Thoracic aorta (tissue), 2 donors: Measurements from ENCODE around the gene IFI27. TPM values are rescaled to one million over a fixed set of nuclear protein-coding genes. Genes with fewer than 3 reads are reported as not detected.
"Not testable (repeated sequence)": the region's sequence is repeated elsewhere in the genome, so short reads cannot be mapped to it uniquely, and the experiment has no call there.

Experiments used
- ATAC-seq: fragments of 150-250 bp; one replicate; pipeline ENCODE4 v1.8.0; 2017; ENCODE audit warnings: low read depth; ENCODE audit not compliant: insufficient number of reproducible peaks, low FRiP score
- DNase-seq: peaks from one replicate; pipeline ENCODE4 v3.0.0-alpha.2; 2020; ENCODE audit warnings: low spot score
- H3K27ac ChIP-seq, 2 donors: fragments of 200-600 bp; sonication (generic); 1 replicate in 1 of 2; 2 replicates in 1 of 2; pipeline ENCODE4 v1.5.1; 2016; ENCODE audit warnings: mild to moderate bottlenecking in 2 of 2, moderate library complexity in 2 of 2
- H3K27me3 ChIP-seq: fragments of 200-600 bp; sonication (generic); replicated peaks from 2 replicates; pipeline ENCODE4 v1.6.0; 2016; ENCODE audit warnings: mild to moderate bottlenecking; ENCODE audit not compliant: insufficient read depth
- H3K36me3 ChIP-seq: fragments of 200-600 bp; sonication (generic); one replicate; pipeline ENCODE4 v1.5.1; 2016
- H3K4me1 ChIP-seq, 2 donors: fragments of 200-600 bp; sonication (generic); 1 replicate in 1 of 2; 2 replicates in 1 of 2; pipeline versions ENCODE4 v1.5.1 to v1.6.0; 2016; ENCODE audit warnings: low read depth in 2 of 2, mild to moderate bottlenecking in 1 of 2; ENCODE audit not compliant: control insufficient read depth in 1 of 2
- H3K4me3 ChIP-seq: fragments of 200-600 bp; sonication (generic); 2 replicates; pipeline ENCODE4 v1.5.1; 2016; ENCODE audit warnings: mild to moderate bottlenecking
- H3K9me3 ChIP-seq: fragments of 200-600 bp; sonication (generic); 2 replicates; pipeline ENCODE4 v1.5.1; 2016
- total RNA-seq, 2 donors: library from RNA; depleted of rRNA; stranded (reverse); fragments of >200 nt; gene quantifications; one replicate each; pipeline versions ENCODE4 v1.1.0 to v1.2.3, GENCODE V29; 2016
- TF ChIP-seq, protein P1 (sequence below): fragments of 200-600 bp; sonication (generic); IDR thresholded peaks from one replicate; pipeline ENCODE4 v1.5.1; 2019; ENCODE audit warnings: antibody characterized with exemption

The IFI27 gene
- 10 to 100 TPM; 79.8 to 96.3 TPM for total RNA-seq

DNA sequence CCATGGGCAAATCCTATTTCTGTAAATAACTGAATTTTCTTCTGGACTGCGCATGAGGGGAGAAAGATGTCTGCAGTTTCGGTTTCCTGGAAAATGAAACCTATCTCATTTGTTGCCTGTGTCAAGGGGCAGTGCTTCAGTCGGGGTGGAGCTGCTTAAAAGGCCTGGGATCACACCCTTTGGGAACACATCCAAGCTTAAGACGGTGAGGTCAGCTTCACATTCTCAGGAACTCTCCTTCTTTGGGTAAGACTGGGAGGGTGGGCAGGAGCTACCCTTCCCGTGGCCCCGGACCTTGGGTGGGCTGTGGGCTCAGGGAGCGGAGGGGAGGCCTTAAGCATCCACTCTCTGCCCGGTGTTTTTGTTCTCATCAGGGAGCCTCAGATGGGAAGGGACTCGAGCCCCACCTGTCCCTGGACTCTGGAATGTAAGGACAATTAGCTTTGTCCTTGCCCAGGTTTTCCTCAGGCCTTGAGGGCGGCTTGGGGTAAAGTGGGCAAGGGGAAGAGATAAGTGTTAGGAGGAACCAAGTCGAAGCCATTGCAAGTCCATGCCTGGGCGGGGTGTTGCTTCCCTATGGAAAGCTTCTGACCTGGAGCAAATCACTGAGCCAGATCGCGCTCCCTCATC is at the start of gene IFI27:
Gene IFI27 (plus strand): TSS at position 185 of the 630 bp plus-strand sequence.
- Histone ChIP-seq H3K4me3 (peak within 1 kb of the TSS; percentile 46), H3K27ac (no peak within 1 kb of the TSS), H3K27me3 (no peaks in the 10 kb centered on the region), H3K36me3 (no peaks in the 10 kb centered on the region), H3K4me1 (peaks cover 0 to 7% of the 10 kb centered on the region in 2 donors), H3K9me3 (no peaks in the 10 kb centered on the region)
- no peak for DNase-seq
- ATAC-seq: no peak
- TF ChIP-seq, protein P1, sequence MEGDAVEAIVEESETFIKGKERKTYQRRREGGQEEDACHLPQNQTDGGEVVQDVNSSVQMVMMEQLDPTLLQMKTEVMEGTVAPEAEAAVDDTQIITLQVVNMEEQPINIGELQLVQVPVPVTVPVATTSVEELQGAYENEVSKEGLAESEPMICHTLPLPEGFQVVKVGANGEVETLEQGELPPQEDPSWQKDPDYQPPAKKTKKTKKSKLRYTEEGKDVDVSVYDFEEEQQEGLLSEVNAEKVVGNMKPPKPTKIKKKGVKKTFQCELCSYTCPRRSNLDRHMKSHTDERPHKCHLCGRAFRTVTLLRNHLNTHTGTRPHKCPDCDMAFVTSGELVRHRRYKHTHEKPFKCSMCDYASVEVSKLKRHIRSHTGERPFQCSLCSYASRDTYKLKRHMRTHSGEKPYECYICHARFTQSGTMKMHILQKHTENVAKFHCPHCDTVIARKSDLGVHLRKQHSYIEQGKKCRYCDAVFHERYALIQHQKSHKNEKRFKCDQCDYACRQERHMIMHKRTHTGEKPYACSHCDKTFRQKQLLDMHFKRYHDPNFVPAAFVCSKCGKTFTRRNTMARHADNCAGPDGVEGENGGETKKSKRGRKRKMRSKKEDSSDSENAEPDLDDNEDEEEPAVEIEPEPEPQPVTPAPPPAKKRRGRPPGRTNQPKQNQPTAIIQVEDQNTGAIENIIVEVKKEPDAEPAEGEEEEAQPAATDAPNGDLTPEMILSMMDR: no peak

DNA sequence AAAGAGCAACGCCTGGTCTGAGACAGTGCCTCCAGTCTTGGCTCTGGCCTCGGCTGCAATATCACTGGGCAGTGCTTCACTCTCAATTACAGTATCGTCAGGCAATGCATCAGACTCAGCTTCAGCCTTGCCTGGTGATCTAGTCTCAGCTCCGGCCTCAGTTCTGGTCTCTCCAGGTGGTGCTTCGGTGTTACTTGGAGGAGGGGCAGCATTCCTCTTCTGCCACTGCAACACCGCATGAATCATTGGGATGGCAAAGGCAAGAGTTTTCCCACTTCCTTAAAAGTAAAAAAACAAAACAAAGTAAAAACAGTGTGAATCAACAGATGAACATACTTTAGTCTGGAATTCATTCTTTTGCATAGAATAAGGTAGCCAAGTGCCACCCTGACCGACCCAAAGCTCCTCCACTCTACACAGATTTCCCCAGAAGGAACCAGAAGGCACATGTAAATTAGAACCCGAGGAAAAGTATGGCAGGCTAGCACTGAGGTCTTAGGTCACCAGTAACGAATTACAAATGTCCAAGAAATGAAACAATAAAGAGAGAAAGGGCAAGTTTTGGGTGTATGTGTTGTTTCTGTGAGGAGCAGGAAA is 48.1 kb upstream of the IFI27 start:
- H3K9me3 ChIP-seq: no peaks in the 10 kb centered on the region
- no peak overlapping the region for H3K4me3 ChIP-seq
- peak overlapping the region in 1 of 2 donors; percentile 16 for H3K27ac ChIP-seq
- H3K4me1 ChIP-seq: peaks cover 23 to 46% of the 10 kb centered on the region in 2 donors
- ATAC-seq (peak; percentile 46), DNase-seq (no peak)
- TF ChIP-seq, protein P1: no peak
- no peaks in the 10 kb centered on the region for H3K27me3 ChIP-seq
- peaks cover 43% of the 10 kb centered on the region for H3K36me3 ChIP-seq

DNA sequence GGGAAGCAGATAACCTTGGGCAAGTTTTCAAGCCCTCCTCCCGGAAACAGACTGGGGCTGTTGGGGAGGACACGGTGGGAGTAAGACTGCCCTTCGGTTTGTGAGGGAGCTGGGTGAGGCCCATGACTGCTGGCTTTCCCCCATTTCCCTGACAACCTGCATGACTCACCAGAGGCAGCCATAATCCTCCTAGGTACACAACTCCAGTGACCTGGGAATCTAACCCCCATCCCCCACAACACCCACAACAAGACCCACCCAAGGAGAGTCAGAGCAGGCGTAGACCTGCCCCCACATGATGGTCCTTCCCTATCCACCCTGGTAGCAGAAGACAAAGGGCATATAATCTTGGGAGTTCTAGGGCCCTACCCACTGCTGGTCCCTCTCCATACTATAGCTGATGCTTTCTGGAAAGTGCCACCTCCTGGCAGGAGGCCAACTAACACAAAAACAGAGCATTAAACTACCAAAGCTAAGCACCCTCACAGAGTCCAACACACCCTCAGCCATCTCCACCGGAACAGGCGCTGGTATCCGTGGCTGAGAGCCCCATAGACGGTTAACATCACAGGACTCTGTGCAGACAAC is 44.4 kb upstream of the IFI27 start:
- Histone ChIP-seq H3K27me3 (no peaks in the 10 kb centered on the region), H3K36me3 (peaks cover 9% of the 10 kb centered on the region), H3K27ac (no peak overlapping the region), H3K4me1 (peaks cover 23 to 47% of the 10 kb centered on the region in 2 donors), H3K9me3 (no peaks in the 10 kb centered on the region), H3K4me3 (peak overlapping the region; percentile 33)
- ATAC-seq (no peak), DNase-seq (no peak)
- TF ChIP-seq, protein P1: no peak

DNA sequence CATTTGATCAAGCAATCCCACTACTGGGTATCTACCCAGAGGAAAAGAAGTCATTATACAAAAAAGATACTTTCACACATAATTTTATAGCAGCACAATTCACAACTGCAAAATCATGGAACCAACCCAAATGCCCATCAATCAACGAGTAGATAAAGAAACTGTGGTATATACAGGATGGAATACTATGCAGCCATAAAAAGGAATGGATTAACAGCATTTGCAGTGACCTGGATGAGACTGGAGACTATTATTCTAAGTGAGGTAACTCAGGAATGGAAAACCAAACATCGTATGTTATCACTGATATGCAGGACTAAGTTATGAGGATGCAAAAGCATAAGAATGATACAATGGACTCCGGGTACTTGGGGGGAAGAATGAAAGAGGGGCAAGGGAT is 38.5 kb upstream of the IFI27 start:
- H3K27ac ChIP-seq, H3K4me3 ChIP-seq, H3K27me3 ChIP-seq, H3K9me3 ChIP-seq, H3K36me3 ChIP-seq, DNase-seq, ATAC-seq: not testable (repeated sequence)
- peaks cover 13 to 17% of the 10 kb centered on the region in 2 donors for H3K4me1 ChIP-seq

DNA sequence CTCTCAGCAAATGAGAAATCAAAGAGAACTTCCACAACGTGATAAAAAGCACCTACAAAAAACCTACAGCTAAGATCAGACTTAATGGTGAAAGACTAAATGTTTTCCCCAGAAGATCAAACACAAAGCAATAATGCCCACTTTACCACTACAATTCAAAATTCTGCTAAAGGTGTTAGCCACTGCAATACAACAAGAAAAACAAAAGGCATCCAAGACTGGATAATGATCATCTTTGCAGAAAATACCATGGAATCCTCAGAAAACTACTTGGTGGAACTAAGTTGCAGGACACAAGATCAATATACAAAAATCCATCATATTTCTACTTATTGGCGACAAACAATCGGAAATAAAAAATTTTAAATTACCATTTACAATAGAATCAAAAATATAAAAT is 36.0 kb upstream of the IFI27 start:
- TF ChIP-seq, protein P1: no peak
- no peak for DNase-seq
- Histone ChIP-seq H3K27ac (no peak overlapping the region), H3K9me3 (peaks cover 10% of the 10 kb centered on the region), H3K27me3 (no peaks in the 10 kb centered on the region), H3K36me3 (peaks cover 3% of the 10 kb centered on the region), H3K4me1 (peaks cover 35 to 36% of the 10 kb centered on the region in 2 donors), H3K4me3 (no peak overlapping the region)
- no peak for ATAC-seq
